Stimulated activated CD8-positive, alpha-beta memory T cell treated with anti-CD3 and anti-CD28 coated beads, Interleukin-4, amount 100 ng/mL, for 4 hours (primary cell): Measurements from ENCODE around the gene SURF4.
A peak's percentile ranks its signal among the peaks of the same experiment; 100 is the strongest.
"Not testable (repeated sequence)": the region's sequence is repeated elsewhere in the genome, so short reads cannot be mapped to it uniquely, and the experiment has no call there.

Experiments
- DNase-seq, 2 donors: peaks; one replicate each; pipeline ENCODE4 v3.0.0-alpha.2; 2020; ENCODE audit warnings: low read depth in 2 of 2, low spot score in 1 of 2

SURF4 gene

GRCh38 chr9:133335924-133336811 is 39.7 kb downstream of the SURF4 start, which contains the start of gene SURF6:
Gene SURF6 (minus strand): TSS chr9:133336188. CDS start chr9:133336132, 56 bp downstream.
- DNase-seq = peak; percentile 85 to 89

GRCh38 chr9:133334888-133335287 is 41.0 kb downstream of the SURF4 start:
- not testable (repeated sequence) for DNase-seq

- no peak for DNase-seq
Observed at GRCh38 chr9:133334161-133334560, 41.7 kb downstream of the SURF4 start.

- no peak for DNase-seq
Observed at GRCh38 chr9:133333566-133333965, 42.3 kb downstream of the SURF4 start.

GRCh38 chr9:133333011-133333410 is 42.8 kb downstream of the SURF4 start:
- no peak for DNase-seq

- DNase-seq = no peak
Observed at GRCh38 chr9:133332381-133332730, 43.5 kb downstream of the SURF4 start.

- DNase-seq = no peak
Observed at GRCh38 chr9:133331641-133332380, 44.0 kb downstream of the SURF4 start.

GRCh38 chr9:133331221-133331620 is 44.6 kb downstream of the SURF4 start:
- no peak for DNase-seq

GRCh38 chr9:133329306-133330156 is 46.3 kb downstream of the SURF4 start:
- not testable (repeated sequence) for DNase-seq

- DNase-seq = no peak
Observed at GRCh38 chr9:133327834-133328484, 47.9 kb downstream of the SURF4 start.

- not testable (repeated sequence) for DNase-seq
Observed at GRCh38 chr9:133327021-133327420, 48.8 kb downstream of the SURF4 start.

GRCh38 chr9:133323991-133324703 is 51.7 kb downstream of the SURF4 start:
- no peak for DNase-seq

GRCh38 chr9:133323211-133323610 is 52.6 kb downstream of the SURF4 start:
- no peak for DNase-seq

GRCh38 chr9:133322701-133323100 is 53.2 kb downstream of the SURF4 start:
- no peak for DNase-seq

- no peak for DNase-seq
Observed at GRCh38 chr9:133321411-133321935, 54.4 kb downstream of the SURF4 start.

- no peak for DNase-seq
Observed at GRCh38 chr9:133320421-133320881, 55.4 kb downstream of the SURF4 start.

GRCh38 chr9:133317551-133317950 is 58.3 kb downstream of the SURF4 start:
- DNase-seq = not testable (repeated sequence)

- DNase-seq = no peak
Observed at GRCh38 chr9:133315997-133316396, 59.9 kb downstream of the SURF4 start.
